ENCODE results near the gene MRPL52.
A peak's percentile ranks its signal among the peaks of the same experiment; 100 is the strongest.
"Not testable (repeated sequence)": the region's sequence is repeated elsewhere in the genome, so short reads cannot be mapped to it uniquely, and the experiment has no call there.

MRPL52 gene

GRCh38 chr14:22811722-22812121 is 18.0 kb upstream of the MRPL52 start:
- DNase-seq: no peak

- no peak for DNase-seq
Observed at GRCh38 chr14:22812744-22813143, 16.9 kb upstream of the MRPL52 start.

- no peak for DNase-seq
Observed at GRCh38 chr14:22813145-22813544, 16.5 kb upstream of the MRPL52 start.

GRCh38 chr14:22814373-22814772 is 15.3 kb upstream of the MRPL52 start:
- no peak for DNase-seq

GRCh38 chr14:22814941-22815713 is 14.6 kb upstream of the MRPL52 start, which contains the start of gene SLC7A7:
Gene SLC7A7, minus strand, starts transcription at chr14:22815435. Its CDS starts 2,037 bp downstream, at chr14:22813398.
- DNase-seq: peak; percentile 86

GRCh38 chr14:22819151-22819988 is 10.3 kb upstream of the MRPL52 start:
- DNase-seq: peak; percentile 51

GRCh38 chr14:22820731-22821130 is 9.0 kb upstream of the MRPL52 start:
- peak; percentile 62 for DNase-seq

GRCh38 chr14:22821193-22822015 is 8.3 kb upstream of the MRPL52 start:
- DNase-seq: no peak

GRCh38 chr14:22822016-22822570 is 7.6 kb upstream of the MRPL52 start:
- DNase-seq: no peak

- peak; percentile 82 for DNase-seq
Observed at GRCh38 chr14:22822571-22823098, 7.1 kb upstream of the MRPL52 start.

- peak; percentile 89 for DNase-seq
Observed at GRCh38 chr14:22824711-22825359, 4.9 kb upstream of the MRPL52 start.

- not testable (repeated sequence) for DNase-seq
Observed at GRCh38 chr14:22829076-22829660, 519 bp upstream of the MRPL52 start.

- DNase-seq: no peak
Observed at GRCh38 chr14:22830443-22831010, 840 bp downstream of the MRPL52 start.

- no peak for DNase-seq
Observed at GRCh38 chr14:22835505-22835904, 5.8 kb downstream of the MRPL52 start.

GRCh38 chr14:22836301-22837113 is 6.8 kb downstream of the MRPL52 start, which contains the start of gene MMP14:
Gene MMP14, plus strand, starts transcription at chr14:22836585. Its CDS starts 233 bp downstream, at chr14:22836818.
- DNase-seq: peak; percentile 24

- DNase-seq: peak; percentile 28
Observed at GRCh38 chr14:22837114-22837749, 7.5 kb downstream of the MRPL52 start.

- DNase-seq: peak; percentile 35
Observed at GRCh38 chr14:22837750-22838538, 8.3 kb downstream of the MRPL52 start.

GRCh38 chr14:22838631-22839041 is 8.9 kb downstream of the MRPL52 start:
- peak; percentile 30 for DNase-seq

Data from NCI-H226 (cell line).